CD4-positive, alpha-beta T cell treated with Interleukin-6 at 100 ng/mL for 8 hours (primary cell): ENCODE measurements around the gene UFSP2.
"Not testable (repeated sequence)": the region's sequence is repeated elsewhere in the genome, so short reads cannot be mapped to it uniquely, and the experiment has no call there.

Experiments used
- DNase-seq: peaks from one replicate; pipeline ENCODE4 v3.0.0-alpha.2; 2020; ENCODE audit warnings: mixed read lengths, low spot score

UFSP2 gene

DNA sequence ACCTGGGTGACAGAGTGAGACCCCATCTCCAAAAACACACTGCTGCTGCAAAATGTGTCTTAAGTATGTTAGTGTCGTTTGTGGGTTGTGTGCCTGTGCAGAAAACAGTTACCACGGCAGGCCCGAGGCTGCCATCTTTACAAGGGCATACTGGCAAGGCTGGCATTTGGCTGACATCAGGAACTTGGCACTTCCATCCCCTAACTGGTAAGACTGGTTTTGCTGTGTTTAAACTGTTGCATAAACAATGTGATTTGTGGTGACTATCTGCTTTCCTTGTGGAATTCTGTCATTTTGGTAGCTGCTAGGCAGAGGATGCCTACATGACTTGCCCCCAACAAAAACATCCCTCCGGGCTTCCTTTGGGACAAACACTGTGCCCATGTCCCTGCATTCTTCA lies 42.3 kb downstream of the UFSP2 start:
- DNase-seq, result no peak

DNA sequence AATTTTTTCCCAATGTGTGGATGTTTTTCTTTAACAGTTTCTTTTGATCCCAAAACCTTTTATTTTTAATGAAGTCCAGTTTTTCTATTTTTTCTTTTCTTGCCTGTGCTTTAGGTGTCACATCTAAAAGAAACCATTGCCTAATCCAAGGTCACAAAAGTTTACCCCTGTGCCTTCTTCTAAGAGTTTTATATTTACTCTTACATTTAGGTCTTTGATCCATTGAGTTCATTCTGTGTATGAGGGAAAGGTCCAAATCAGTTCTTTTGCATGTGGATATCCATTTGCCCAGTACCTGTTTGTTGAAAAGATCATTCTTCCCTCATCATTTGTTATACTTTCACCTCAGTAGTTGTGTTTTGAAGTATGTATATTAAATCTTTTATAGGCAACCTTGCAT lies 43.0 kb downstream of the UFSP2 start:
- DNase-seq, result no peak

DNA sequence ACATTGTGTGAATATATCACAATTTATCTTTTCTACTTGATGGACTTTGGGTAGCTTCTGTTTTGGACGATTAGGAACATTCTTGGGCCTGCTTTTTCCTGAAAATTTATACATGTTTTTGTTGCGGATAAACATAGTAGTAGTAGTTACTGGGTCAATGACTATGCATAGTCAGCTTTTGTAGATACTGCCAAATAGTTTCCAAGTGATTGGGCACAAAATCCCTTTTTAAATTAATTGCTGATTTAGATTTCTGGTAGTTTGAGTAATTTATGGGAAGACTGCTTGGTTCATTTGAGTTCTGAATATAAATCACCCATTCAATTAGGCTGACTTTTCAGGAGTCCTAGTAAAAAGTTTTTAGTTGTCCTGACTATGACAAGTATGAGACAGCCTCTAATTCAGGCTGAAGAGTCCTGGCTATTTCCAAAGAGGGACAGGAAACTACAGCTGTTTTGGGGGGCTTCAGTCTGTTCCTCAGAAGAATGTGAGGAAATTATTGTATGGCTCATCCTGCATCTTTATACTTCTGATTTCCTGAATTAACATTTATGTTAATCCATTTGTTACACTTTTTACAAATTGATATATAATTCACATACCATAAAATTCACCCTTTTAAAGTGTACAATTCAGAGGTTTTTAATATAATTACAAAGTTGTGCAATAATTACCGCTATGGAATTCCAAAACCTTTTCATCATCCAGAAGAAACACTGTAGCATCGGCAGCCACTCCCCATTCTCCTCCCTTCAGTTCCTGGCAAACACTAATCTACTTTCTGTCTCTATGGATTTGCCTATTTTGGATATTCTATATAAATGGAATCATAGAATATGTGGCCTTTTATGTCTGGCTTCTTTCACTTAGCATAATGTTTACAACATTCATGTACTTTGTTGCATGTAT lies 44.2 kb downstream of the UFSP2 start:
- DNase-seq, result no peak

DNA sequence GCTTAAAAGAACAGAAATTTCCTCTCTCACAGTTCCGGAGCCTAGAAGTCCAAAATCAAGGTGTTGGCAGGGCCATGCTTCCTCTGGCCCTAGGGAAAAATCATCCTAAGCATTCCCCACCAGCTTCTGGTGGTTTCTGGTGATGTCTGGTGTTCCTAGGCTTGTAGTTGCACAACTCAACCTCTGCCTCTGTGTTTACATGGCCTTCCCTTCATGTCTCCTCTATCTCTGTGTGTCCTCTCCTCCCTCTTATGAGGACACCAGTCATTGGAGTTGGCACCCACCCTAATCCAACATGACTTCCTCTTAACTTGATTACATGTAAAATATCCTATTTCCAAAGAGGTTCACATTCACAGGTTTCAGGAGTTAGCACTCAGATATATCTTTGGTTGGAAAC lies 45.4 kb downstream of the UFSP2 start:
- DNase-seq, result no peak

DNA sequence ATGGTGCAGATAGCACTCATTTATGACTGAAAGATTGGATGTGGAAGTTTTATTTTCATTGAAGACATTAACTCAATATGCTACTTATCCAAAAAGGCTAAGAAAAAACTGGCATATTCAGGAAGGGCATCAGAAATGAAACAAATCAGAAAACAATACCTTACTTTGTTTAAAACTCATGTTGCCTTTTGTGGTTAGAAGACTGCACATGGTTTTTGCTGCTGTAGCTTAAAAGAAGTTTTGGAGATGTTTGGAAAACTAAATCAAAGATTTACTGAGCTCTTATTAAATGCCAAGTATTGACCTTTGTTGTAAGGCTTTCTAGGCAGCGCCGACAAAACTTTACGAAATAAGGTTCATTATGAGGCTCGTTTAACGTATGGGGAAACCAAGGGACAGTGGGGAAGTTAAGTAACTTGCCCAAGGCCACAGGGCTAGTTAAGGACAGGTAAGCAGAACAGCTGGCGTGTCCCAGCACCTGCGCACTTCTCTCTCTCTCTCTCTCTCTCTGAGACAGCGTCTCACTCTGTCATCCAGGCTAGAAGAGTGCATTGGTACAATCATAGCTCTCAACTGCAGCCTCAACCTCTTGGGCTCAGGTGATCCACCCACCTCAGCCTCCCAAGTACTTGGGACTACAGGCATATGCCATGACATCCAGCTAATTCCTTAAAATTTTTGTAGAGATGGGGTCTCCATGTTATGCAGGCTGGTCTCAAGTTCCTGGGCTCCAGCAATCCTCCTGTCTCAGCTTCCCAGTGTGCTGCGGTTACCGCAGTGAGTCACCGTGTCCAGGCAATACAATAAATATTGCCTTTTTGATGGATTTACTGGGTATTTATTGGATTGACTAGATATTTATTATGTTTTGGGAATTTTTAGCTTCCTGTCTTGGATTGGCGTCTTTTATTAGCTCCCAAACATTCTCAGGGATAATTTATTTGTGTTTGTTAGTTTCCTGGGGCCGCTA lies 46.2 kb downstream of the UFSP2 start:
- no peak for DNase-seq

DNA sequence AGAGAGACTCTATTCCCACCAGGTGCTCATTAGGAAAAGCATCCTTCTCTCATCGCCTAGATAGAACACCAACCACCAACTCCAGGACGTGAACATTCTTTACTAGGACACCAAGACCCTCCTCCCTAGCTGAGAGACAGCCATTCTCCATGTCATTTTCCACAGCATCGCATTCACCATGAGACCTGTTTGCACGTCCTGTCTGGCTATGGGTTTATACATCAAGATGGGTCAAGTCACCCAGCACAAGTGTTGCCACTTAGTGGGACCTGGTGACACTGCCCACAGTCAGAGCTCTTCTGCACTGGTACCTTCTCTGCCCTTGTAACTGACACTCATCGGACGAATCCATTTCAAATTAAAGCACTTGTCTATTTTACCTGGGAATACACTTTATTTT lies 47.5 kb downstream of the UFSP2 start:
- DNase-seq, result no peak

DNA sequence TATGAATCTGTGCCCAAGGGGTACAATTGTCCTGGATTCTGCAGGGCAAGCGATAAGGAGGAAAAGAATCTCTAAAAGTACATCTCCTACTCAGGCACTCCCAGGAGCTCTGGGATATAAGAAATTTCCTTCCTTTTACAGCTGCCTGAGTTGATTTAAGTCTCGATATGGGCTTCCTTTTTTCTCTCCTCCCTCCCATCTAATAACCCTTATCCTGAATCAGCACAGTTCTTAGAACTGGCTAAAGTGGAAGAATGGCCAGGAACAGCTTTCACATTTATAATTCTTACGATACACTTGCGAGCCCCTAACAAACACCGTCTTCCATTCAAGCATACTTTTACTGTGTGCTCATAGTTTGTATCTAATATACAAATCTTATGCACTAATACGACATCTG lies 51.2 kb downstream of the UFSP2 start:
- DNase-seq, result no peak

DNA sequence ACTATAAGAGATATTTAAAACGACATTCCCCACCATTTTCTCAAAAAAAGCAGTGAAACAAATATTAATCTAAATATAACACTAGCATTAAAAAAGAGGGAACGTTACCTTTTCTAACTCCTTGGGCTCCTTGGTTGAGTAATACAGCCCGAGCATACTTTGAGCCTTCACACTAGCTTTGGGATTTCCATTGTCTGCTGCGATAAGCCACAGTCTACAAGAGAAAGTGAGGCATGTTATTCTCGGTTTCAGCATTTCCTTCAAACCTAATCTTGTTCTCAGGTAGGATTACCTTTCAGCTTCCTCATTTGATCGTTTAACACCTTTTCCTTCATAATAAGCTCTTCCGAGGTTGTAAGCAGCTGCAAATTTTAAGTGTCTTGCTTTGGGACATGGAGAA lies 51.7 kb downstream of the UFSP2 start:
- no peak for DNase-seq

DNA sequence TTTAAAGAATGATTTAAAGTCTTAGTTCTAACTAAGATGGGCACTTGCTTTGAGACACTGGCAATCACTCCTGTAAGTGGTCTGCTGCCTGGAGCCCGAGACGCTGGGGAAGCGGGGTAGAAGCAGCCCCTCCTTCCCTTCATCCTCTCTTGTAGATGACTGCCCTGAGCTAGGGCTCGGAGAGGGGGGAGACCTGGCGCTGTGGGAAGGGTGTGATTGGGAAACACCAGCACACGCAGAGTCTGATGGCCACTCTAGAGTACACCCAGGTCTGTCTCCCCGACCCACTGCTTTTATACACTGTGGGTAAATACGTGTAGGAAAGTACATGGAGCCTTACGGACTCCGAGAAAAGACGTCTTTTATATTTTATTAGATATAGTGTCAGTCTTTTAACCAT lies 54.1 kb downstream of the UFSP2 start:
- DNase-seq, result no peak

DNA sequence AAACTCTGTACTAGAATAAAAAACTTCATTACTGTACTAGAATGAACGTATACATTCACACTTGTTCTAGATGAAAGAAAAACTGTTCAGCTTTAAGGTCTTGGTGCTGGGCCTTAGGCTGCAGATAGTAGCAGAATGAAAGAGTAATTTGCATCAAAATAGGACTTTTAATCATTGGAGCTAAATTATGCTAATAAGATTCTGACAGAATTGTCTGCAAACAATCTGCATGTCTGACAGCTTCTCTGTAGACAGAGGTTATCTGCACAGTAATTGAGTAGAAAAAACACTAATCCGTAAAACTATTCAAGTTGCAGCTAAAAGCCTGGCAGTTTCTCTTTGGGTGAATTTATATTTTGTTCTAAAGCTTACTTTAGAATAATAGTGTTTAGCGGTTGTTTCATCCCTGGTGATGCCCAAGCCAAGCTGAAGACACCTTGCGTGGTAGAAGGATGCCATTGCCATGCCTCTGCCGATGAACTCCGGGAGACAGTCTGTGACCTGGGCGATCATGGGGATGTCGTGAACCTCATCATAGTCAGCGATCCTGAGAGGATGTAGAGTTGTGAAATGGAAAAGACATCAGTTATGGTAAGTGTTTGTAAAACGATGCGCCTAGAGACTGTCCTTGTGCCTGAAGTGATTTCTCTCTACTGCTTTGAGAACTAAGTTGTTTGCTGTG lies 55.4 kb downstream of the UFSP2 start:
- DNase-seq, result no peak

DNA sequence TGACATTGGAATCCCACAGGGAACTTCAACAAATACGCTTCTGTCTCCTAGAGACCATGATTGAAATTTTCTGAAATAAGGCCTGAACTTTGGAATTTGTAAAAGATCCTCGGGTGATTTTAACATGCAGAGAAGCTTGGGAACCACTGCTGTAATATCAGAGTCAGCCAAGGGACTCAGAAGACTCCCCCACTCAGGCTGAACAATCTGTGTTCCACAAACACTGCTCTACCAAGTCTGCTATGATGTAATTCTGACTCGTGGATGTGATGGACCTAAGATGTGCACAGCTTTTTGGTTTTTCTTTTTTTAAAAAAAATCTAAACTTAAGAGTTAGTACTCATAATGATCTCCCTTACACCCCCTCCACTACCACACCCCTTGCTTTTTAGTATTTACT lies 56.0 kb downstream of the UFSP2 start:
- DNase-seq, result no peak

DNA sequence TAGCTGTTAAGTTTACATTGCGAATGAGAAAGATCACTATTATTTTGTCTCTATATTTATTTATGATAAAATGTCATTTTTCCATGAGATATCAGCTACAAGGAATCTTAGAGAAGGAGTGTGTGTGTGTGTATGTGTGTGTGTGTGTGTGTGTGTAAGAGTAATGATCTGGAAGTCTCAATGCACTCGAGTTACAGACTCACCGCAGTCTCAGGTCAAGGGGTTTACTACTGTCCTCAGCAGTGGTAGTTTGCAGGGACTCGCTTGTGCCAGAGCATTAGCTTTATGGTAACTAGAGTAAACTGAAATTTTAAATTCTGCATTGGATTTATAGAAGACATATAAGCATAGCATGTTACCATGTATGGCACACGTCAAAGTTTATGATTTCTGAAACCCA lies 60.9 kb downstream of the UFSP2 start:
- no peak for DNase-seq

DNA sequence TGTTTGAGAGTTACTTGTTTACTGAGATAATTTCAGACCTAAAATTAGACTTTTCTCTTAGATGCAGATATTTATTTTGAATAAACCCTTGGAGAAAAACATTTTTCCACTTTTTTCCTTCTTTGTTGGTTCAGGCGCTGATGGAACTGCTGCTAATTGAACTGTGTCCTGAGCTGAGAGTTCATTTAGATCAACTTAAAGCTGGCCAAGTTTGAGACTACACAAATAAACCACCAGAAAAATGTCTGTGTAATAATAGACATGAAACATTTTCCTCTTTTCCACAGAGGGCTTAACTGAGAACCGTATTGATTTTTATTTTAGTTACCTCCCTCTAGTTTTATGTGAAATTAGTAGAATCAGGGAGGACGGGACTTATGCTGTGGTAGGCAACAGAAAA lies 62.5 kb downstream of the UFSP2 start:
- no peak for DNase-seq

DNA sequence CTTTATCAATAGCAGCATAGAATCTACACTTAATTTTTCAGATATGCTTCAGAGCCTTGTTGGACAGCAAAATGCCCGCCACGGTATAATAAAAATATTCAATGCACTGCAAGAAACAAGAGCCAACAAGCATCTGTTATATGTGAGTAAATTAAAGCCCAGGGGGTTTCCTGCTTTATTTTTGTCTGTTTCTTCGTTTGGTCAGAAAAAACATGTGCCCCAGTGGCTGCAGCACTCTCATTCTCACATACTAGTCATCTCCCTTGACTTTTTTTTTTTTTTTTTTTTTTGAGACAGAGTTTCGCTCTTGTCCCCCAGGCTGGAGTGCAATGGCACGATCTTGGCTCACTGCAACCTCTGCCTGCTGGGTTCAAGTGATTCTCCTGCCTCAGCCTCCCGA lies 63.2 kb downstream of the UFSP2 start:
- DNase-seq, result not testable (repeated sequence)

DNA sequence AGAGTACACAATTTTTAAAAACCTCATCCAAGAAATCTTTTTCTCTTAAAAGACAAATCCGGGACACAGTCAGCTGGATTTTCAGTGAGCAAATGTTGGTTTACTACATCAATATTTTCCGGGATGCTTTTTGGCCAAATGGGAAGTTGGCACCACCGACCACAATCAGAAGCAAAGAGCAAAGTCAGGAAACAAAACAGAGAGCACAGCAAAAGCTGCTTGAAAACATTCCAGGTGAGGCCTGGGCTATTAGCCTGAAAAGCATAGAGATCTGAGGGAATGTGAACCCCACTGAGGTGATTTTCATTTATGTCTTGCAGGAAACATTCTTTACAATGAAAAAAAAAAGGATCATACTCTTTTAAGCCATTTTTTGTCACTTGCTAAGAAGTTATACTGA lies 63.9 kb downstream of the UFSP2 start:
- no peak for DNase-seq

DNA sequence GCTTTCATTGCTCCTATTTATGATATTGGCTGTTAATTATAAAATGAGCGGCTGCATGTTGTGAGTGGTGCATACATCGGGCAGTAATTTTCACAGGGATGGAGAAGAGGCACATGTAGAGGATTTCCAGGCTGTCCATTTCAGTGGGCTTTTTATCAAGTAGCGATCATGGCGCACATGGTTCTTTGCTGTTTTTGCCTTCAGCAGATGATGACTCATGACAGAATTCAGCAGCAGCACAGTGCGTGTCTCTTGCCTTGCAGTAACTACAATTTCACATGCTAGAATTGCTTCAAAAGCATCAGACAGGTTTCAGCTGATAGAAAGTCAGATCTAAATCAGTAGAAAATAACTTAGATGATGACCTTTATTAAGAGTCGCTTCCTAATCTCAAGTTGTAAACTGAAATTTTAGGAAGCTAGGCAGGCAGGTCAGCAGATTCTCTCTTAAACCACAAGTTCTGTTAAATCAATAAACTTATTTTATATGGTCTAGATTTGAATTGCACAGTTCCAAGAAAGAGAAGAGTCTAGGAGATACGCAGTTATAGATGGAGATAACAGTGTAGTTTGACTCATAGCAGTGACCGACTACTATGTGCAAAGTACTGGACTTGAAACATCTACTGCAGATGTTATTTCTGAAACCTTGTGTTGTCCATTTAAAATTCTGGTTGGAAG lies 65.9 kb downstream of the UFSP2 start:
- no peak for DNase-seq

DNA sequence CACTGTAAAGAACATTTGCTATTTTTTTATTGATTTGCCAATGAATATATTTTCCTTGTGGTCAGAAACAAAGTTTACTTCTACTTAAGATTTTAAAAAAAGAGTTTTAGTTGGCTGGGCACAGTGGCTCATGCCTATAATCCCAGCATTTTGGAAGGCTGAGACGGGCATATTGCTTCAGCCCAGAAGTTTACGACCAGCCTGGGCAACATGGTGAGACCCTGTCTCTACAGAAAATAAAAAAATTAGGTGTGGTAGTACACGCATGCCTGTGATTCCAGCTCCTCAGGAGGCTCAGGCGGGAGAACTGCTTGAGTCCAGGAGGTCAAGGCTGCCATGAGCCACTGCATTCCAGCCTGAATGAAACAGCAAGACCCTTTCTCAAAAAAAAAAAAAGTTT lies 66.8 kb downstream of the UFSP2 start:
- DNase-seq, result no peak

DNA sequence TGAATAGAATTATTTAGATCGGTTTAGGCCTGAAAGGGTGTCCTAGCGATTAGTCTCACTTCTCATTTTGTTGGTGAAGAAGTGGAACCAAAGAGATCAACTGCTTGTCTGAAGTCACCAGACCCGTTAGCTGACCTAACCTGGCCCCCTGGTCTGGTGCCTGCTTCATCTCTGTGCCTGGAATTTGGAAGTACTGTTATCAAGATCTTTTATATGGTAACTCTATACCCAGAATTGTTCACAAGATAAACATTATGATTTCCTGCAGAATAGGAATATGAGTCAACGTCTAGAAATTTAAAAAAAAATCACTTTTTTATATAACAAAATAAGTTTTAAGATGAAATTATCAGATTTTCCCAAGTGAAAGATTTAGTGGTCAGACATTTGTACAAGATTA lies 67.2 kb downstream of the UFSP2 start:
- DNase-seq, result no peak

DNA sequence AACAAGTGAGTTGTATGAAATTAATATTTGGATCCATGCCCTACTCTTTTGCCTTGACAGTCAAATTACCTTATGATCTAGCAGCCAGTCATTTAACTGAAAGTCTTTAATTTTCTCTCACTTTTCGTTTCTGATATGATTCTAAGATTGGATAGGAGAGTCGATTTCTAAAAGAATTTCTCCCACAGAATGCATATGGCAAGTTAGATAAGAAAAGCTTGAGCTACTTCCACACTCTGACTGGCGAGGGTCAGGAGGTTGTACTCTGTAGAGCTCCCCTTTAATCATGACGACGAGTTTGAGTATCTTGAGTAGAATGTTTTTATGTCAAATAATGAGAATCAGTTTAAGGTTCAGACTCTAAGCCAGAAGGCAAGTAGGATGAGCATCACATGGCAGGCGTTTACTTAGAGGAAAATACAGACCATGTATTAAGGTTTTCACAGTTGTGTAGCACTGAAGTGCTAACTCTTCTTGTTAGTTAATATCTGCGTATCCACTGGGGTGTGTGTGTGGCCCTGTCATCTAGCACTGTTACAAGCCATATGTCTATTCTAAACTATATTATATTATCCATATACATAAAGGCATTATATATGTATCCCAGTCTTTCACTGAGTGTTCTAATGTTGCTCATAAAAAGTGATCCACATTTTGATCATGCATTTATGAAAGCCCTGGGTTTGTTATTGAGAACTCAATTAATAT lies 67.9 kb downstream of the UFSP2 start:
- no peak for DNase-seq

DNA sequence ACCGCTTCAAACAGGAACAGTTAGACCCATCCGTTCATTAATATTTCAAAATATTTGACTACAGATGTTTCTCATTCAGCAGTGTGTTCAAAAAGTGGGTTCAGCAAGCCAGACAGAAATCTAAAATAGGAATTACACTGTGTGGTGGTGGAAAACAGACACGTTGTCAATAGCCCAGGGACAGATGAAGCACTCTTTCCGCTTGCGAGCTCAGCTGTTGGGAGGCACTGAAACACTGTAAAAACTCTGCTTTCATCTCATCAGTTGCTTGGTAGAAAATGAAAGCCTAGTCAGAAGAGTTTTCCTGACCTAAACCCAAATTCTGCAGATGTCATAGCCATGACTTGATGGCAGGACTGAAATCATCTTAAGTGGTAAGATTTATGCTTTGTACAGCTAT lies 68.6 kb downstream of the UFSP2 start:
- DNase-seq, result no peak

DNA sequence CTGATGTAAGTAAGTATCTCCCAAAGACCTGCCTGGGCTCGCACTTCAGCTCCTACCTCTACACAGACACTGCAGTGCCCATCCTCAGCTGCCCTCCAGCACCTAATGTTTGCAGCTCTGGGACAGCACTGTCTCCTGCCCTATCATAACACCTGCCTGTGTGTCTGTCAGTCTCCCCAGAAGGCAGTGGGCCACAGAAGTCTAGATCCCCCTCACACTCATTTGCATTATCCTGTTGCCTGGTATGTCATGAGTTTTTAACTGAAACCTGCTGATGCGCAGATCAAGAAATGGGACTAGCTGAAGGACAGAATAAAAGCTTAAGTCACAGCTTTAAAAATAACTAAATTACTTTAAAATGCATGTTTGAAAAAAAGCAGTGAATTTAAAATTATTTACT lies 73.0 kb downstream of the UFSP2 start:
- no peak for DNase-seq
